Upper lobe of left lung (tissue), 6 donors: ENCODE measurements around the gene MYL4. TPM values are rescaled to one million over a fixed set of nuclear protein-coding genes. Genes with fewer than 3 reads are reported as not detected.
"Not testable (repeated sequence)": the region's sequence is repeated elsewhere in the genome, so short reads cannot be mapped to it uniquely, and the experiment has no call there.

ENCODE experiments used
- ATAC-seq, 2 donors: fragments of 200-7000 bp; cut with Tn5 transposase; one replicate each; pipeline ENCODE4 v1.9.1; 2022; ENCODE audit warnings: mild to moderate bottlenecking in 2 of 2, moderate library complexity in 2 of 2; ENCODE audit not compliant: low FRiP score in 2 of 2
- DNase-seq, 2 donors: peaks; one replicate each; pipeline ENCODE4 v3.0.0-alpha.2; 2019 to 2020
- H3K27ac ChIP-seq, 4 donors: fragments of 200-600 bp; sonication (generic); one replicate each; pipeline ENCODE4 v1.5.1; 2016 to 2019
- H3K27me3 ChIP-seq, 4 donors: fragments of 200-600 bp; sonication (generic); one replicate each; pipeline ENCODE4 v1.5.1; 2017 to 2019
- H3K36me3 ChIP-seq, 4 donors: fragments of 200-600 bp; sonication (generic); one replicate each; pipeline ENCODE4 v1.5.1; 2016 to 2019
- H3K4me1 ChIP-seq, 4 donors: fragments of 200-600 bp; sonication (generic); one replicate each; pipeline ENCODE4 v1.5.1; 2018 to 2019
- H3K4me3 ChIP-seq, 4 donors: fragments of 200-600 bp; sonication (generic); one replicate each; pipeline ENCODE4 v1.5.1; 2017 to 2019; ENCODE audit warnings: mild to moderate bottlenecking in 2 of 4, moderate library complexity in 1 of 4
- H3K9me3 ChIP-seq, 4 donors: fragments of 200-600 bp; sonication (generic); one replicate each; pipeline ENCODE4 v1.5.1; 2018 to 2019
- CTCF ChIP-seq, 6 experiments: fragments of 450-650 bp in 4 of 6; fragments of 200-600 bp in 2 of 6; sonication (generic) in 2 of 6; IDR thresholded peaks; one replicate each; pipeline ENCODE4 v1.5.1; 2016 to 2019; ENCODE audit warnings: antibody characterized with exemption in 6 of 6
- EP300 ChIP-seq, 4 donors: sonication (generic); formaldehyde crosslinking; IDR thresholded peaks; one replicate each; pipeline ENCODE4 v1.5.1; 2017; ENCODE audit warnings: antibody characterized with exemption in 4 of 4, control low read depth in 2 of 4
- POLR2A ChIP-seq, 4 donors: fragments of 450-650 bp; IDR thresholded peaks; one replicate each; pipeline ENCODE4 v1.5.1; 2016 to 2017; ENCODE audit warnings: antibody characterized with exemption in 4 of 4, mild to moderate bottlenecking in 2 of 4
- POLR2AphosphoS5 ChIP-seq, 2 donors: sonication (generic); formaldehyde crosslinking; IDR thresholded peaks; one replicate each; pipeline ENCODE4 v1.5.1; 2017; ENCODE audit warnings: antibody characterized with exemption in 2 of 2
- WGBS, 2 donors: methylation state at CpG; one replicate each; pipeline ENCODE4 v1.1.5; 2017 to 2018; 5-methylcytosine and 5-hydroxymethylcytosine counted together
- total RNA-seq, 6 donors: library from RNA; depleted of rRNA in 4 of 6; stranded (reverse); fragments of >200 nt in 4 of 6; gene quantifications; one replicate each; pipeline versions ENCODE4 v1.1.0 to v1.2.1, GENCODE V29; 2016 to 2021
- donor health status: DM: no; HTN: no; CAD: no; lungs with moderate emphysema.
- donor health status: DM: no; HTN: yes; CAD: no; lungs with severe emphysema.

The MYL4 gene
- total RNA-seq, 6 donors from 2014 or later, result 1.4 to 3.1 (median 1.6) TPM; not detected in 3

GRCh38 chr17:47170710-47171109, 38.4 kb upstream of the MYL4 start:
- no peak for ATAC-seq
- no peaks in the 10 kb centered on the region for H3K27me3 ChIP-seq
- no peak overlapping the region for H3K4me3 ChIP-seq
- 92 to 96% methylated on average over 4 of the region's 4 CpGs for WGBS, 2 donors
- peaks cover 3 to 65% (median 22%) of the 10 kb centered on the region in 4 donors for H3K36me3 ChIP-seq
- H3K27ac ChIP-seq, result no peak overlapping the region
- no peak for DNase-seq
- no peaks in the 10 kb centered on the region for H3K9me3 ChIP-seq
- peaks cover 0 to 18% (median 5%) of the 10 kb centered on the region in 4 donors for H3K4me1 ChIP-seq
- TF ChIP-seq CTCF (IDR thresholded peaks at IDR 0.05) (no peak), POLR2AphosphoS5 (IDR thresholded peaks at IDR 0.05) (no peak), POLR2A (IDR thresholded peaks at IDR 0.05) (no peak), EP300 (IDR thresholded peaks at IDR 0.05) (no peak)

GRCh38 chr17:47172696-47173565, 36.2 kb upstream of the MYL4 start:
- ATAC-seq (no peak), DNase-seq (no peak)
- TF ChIP-seq POLR2AphosphoS5 (IDR thresholded peaks at IDR 0.05) (no peak), CTCF (IDR thresholded peaks at IDR 0.05) (no peak), POLR2A (IDR thresholded peaks at IDR 0.05) (no peak), EP300 (IDR thresholded peaks at IDR 0.05) (no peak)
- peaks cover 0 to 52% (median 16%) of the 10 kb centered on the region in 4 donors for H3K36me3 ChIP-seq
- no peak overlapping the region for H3K27ac ChIP-seq
- no peaks in the 10 kb centered on the region for H3K9me3 ChIP-seq
- no peaks in the 10 kb centered on the region for H3K27me3 ChIP-seq
- 81 to 88% methylated on average over 2 of the region's 2 CpGs for WGBS, 2 donors
- peaks cover 0 to 21% (median 5%) of the 10 kb centered on the region in 4 donors for H3K4me1 ChIP-seq
- H3K4me3 ChIP-seq, result no peak overlapping the region

- 88 to 98% methylated on average over 8 of the region's 8 CpGs for WGBS, 2 donors
- H3K9me3 ChIP-seq, ATAC-seq, H3K27me3 ChIP-seq, H3K4me3 ChIP-seq, H3K27ac ChIP-seq, DNase-seq: not testable (repeated sequence)
- peaks cover 0 to 50% (median 8%) of the 10 kb centered on the region in 4 donors for H3K36me3 ChIP-seq
- peaks cover 0 to 21% (median 7%) of the 10 kb centered on the region in 4 donors for H3K4me1 ChIP-seq
Observed at GRCh38 chr17:47174823-47175222, 34.3 kb upstream of the MYL4 start.

- Histone ChIP-seq H3K4me3 (no peak overlapping the region), H3K4me1 (peaks cover 0 to 19% (median 7%) of the 10 kb centered on the region in 4 donors), H3K9me3 (no peaks in the 10 kb centered on the region), H3K27ac (no peak overlapping the region), H3K36me3 (peaks cover 0 to 40% (median 7%) of the 10 kb centered on the region in 4 donors), H3K27me3 (no peaks in the 10 kb centered on the region)
- ATAC-seq (no peak), DNase-seq (no peak)
- WGBS, 2 donors, result 87 to 88% methylated on average over 2 of the region's 2 CpGs
- TF ChIP-seq POLR2A (IDR thresholded peaks at IDR 0.05), result no peak
- no peak for TF ChIP-seq EP300 (IDR thresholded peaks at IDR 0.05)
- no peak for TF ChIP-seq CTCF (IDR thresholded peaks at IDR 0.05)
- TF ChIP-seq POLR2AphosphoS5 (IDR thresholded peaks at IDR 0.05), result no peak
Observed at GRCh38 chr17:47176389-47176826, 32.7 kb upstream of the MYL4 start.

- H3K27me3 ChIP-seq, result no peaks in the 10 kb centered on the region
- no peak overlapping the region for H3K4me3 ChIP-seq
- ATAC-seq, result no peak
- peaks cover 0 to 39% (median 7%) of the 10 kb centered on the region in 4 donors for H3K36me3 ChIP-seq
- H3K9me3 ChIP-seq, result no peaks in the 10 kb centered on the region
- peaks cover 0 to 18% (median 11%) of the 10 kb centered on the region in 4 donors for H3K4me1 ChIP-seq
- no peak for DNase-seq
- no peak overlapping the region for H3K27ac ChIP-seq
- WGBS, 2 donors, result 96 to 98% methylated on average over 7 of the region's 7 CpGs
- TF ChIP-seq POLR2A (IDR thresholded peaks at IDR 0.05) (no peak), EP300 (IDR thresholded peaks at IDR 0.05) (no peak), POLR2AphosphoS5 (IDR thresholded peaks at IDR 0.05) (no peak), CTCF (IDR thresholded peaks at IDR 0.05) (no peak)
Observed at GRCh38 chr17:47177261-47177660, 31.9 kb upstream of the MYL4 start.
